Natural killer cell (primary cell): ENCODE data around the gene CHSY3. TPM values are rescaled to one million over a fixed set of nuclear protein-coding genes. Genes with fewer than 3 reads are reported as not detected.

ENCODE experiments used
- ATAC-seq, 3 donors: fragments of 150-1000 bp in 2 of 3; fragments of 200-7000 bp in 1 of 3; cut with Tn5 transposase; 1 replicate in 1 of 3; 2 replicates in 2 of 3; pipeline ENCODE4 v1.10.0; 2021; ENCODE audit warnings: mild to moderate bottlenecking in 2 of 3, moderate library complexity in 2 of 3
- DNase-seq, 2 donors: peaks; one replicate each; pipeline versions ENCODE4 v3.0.0 to v3.0.0-alpha.2; 2013 to 2021; ENCODE audit warnings: mixed read lengths in 1 of 2
- H3K27ac ChIP-seq: one replicate; pipeline ENCODE4 v1.5.1; 2013; ENCODE audit warnings: mild to moderate bottlenecking, low read length
- H3K27me3 ChIP-seq: one replicate; pipeline ENCODE4 v1.6.1; 2013; ENCODE audit warnings: low read length; ENCODE audit not compliant: control insufficient read depth, insufficient read depth
- H3K36me3 ChIP-seq: one replicate; pipeline ENCODE4 v1.6.1; 2013; ENCODE audit warnings: low read length; ENCODE audit not compliant: control insufficient read depth, insufficient read depth
- H3K4me1 ChIP-seq: one replicate; pipeline ENCODE4 v1.6.1; 2013; ENCODE audit warnings: low read length; ENCODE audit not compliant: control insufficient read depth, insufficient read depth
- H3K4me3 ChIP-seq: one replicate; pipeline ENCODE4 v1.5.1; 2013; ENCODE audit warnings: low read length
- H3K9me3 ChIP-seq: one replicate; pipeline ENCODE4 v1.6.1; 2013; ENCODE audit warnings: low read length; ENCODE audit not compliant: control insufficient read depth, insufficient read depth
- H3K27ac Mint-ChIP-seq, 2 donors: one replicate each; pipeline ENCODE4 v1.8.0; 2022; ENCODE audit warnings: mild to moderate bottlenecking in 2 of 2, mixed read lengths in 2 of 2, moderate library complexity in 1 of 2
- H3K27me3 Mint-ChIP-seq, 2 donors: one replicate each; pipeline ENCODE4 v1.8.0; 2022; ENCODE audit warnings: low read depth in 2 of 2, mixed read lengths in 2 of 2
- H3K36me3 Mint-ChIP-seq: one replicate; pipeline ENCODE4 v1.8.0; 2022; ENCODE audit warnings: mixed read lengths
- H3K4me1 Mint-ChIP-seq, 2 donors: one replicate each; pipeline ENCODE4 v1.8.0; 2022; ENCODE audit warnings: mixed read lengths in 2 of 2
- H3K4me3 Mint-ChIP-seq: one replicate; pipeline ENCODE4 v1.8.0; 2022; ENCODE audit warnings: mild to moderate bottlenecking, moderate library complexity, mixed read lengths
- H3K9me3 Mint-ChIP-seq, 2 donors: one replicate each; pipeline ENCODE4 v1.8.0; 2022; ENCODE audit warnings: mixed read lengths in 2 of 2
- WGBS: methylation state at CpG from one replicate; pipeline ENCODE4 v1.1.7; 2013; ENCODE audit warnings: missing lambda C conversion rate; ENCODE audit not compliant: insufficient coverage; 5-methylcytosine and 5-hydroxymethylcytosine counted together
- intact Hi-C: fragments of 100-400 bp; cut with micrococcal nuclease; formaldehyde crosslinking; loops from one replicate; pipeline ENCODE4 v1.14.2; 2022
- total RNA-seq, 4 donors: library from RNA; stranded (reverse); fragments of 120-200 nt in 1 of 4; gene quantifications; one replicate each; pipeline versions ENCODE4 v1.2.3 to v1.2.4, GENCODE V29; 2013 to 2022
- TF ChIP-seq, protein P1 (sequence below): fragments of 200-600 bp; IDR thresholded peaks from one replicate; pipeline ENCODE4 v1.8.0; 2022; ENCODE audit warnings: antibody characterized with exemption

The CHSY3 gene
- total RNA-seq, 3 donors from 2014 or later (not counting 1 experiment from before 2014, with no cell fraction given): 0.18 to 2.3 (median 2.3) TPM

DNA sequence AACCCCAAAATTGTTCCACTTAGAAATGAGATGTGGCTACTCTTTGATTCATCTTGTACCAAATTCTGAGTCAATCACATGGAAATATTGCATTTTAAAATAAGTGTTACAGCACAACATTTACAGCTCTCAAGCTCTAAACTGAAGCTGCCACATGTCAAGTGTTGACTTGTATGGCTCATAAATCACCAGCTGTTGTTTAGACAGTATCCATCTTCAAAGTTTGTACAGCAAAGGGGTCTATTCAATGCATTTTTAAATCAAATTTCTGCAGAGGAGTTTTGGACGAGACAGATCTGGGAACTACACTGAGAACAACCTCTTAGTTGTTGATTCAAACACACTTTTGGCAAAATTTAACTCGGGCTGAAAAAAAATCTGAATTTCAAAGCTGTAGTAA, 31.4 kb downstream of the CHSY3 start:
- Mint-ChIP-seq H3K27ac (no peak overlapping the region), H3K9me3 (peaks cover 8 to 11% of the 10 kb centered on the region in 2 donors), H3K36me3 (no peaks in the 10 kb centered on the region), H3K4me3 (no peak overlapping the region), H3K4me1 (no peaks in the 10 kb centered on the region), H3K27me3 (no peaks in the 10 kb centered on the region)
- intact Hi-C loops: no loop called here
- ATAC-seq: no peak
- Histone ChIP-seq H3K36me3 (no peaks in the 10 kb centered on the region), H3K9me3 (peaks cover 10% of the 10 kb centered on the region), H3K27ac (no peak overlapping the region), H3K4me3 (no peak overlapping the region), H3K27me3 (no peaks in the 10 kb centered on the region), H3K4me1 (no peaks in the 10 kb centered on the region)
- no peak for DNase-seq
- WGBS: 71% methylated on average over 1 of the region's 2 CpGs
- TF ChIP-seq, protein P1, sequence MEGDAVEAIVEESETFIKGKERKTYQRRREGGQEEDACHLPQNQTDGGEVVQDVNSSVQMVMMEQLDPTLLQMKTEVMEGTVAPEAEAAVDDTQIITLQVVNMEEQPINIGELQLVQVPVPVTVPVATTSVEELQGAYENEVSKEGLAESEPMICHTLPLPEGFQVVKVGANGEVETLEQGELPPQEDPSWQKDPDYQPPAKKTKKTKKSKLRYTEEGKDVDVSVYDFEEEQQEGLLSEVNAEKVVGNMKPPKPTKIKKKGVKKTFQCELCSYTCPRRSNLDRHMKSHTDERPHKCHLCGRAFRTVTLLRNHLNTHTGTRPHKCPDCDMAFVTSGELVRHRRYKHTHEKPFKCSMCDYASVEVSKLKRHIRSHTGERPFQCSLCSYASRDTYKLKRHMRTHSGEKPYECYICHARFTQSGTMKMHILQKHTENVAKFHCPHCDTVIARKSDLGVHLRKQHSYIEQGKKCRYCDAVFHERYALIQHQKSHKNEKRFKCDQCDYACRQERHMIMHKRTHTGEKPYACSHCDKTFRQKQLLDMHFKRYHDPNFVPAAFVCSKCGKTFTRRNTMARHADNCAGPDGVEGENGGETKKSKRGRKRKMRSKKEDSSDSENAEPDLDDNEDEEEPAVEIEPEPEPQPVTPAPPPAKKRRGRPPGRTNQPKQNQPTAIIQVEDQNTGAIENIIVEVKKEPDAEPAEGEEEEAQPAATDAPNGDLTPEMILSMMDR: no peak

DNA sequence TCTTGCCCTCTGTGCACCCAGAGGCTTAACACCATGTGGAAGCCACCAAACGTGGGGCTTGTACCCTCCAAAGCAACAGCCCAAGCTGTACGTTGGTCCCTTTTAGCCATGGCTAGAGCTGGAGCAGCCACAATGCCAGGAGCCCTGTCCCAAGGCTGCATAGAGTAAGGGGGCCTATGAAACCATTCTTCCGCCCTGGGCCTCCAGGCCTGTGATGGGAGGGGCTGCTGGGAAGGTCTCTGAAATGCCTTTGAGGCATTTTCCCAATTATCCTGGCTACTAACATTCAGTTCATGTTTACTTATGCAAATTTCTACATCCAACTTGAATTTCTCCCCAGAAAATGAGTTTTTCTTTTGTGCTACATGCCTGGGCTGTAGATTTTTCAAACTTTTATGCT, 33.8 kb downstream of the CHSY3 start:
- 76% methylated on average over 2 of the region's 3 CpGs for WGBS
- no peaks in the 10 kb centered on the region for H3K4me1 ChIP-seq
- no peaks in the 10 kb centered on the region for H3K4me1 Mint-ChIP-seq
- no peaks in the 10 kb centered on the region for H3K27me3 Mint-ChIP-seq
- ATAC-seq (no peak), DNase-seq (no peak)
- peaks cover 10% of the 10 kb centered on the region for H3K9me3 ChIP-seq
- H3K27me3 ChIP-seq: no peaks in the 10 kb centered on the region
- H3K36me3 ChIP-seq: no peaks in the 10 kb centered on the region
- intact Hi-C loops: no loop called here
- no peaks in the 10 kb centered on the region for H3K36me3 Mint-ChIP-seq
- H3K4me3 ChIP-seq: no peak overlapping the region
- H3K27ac Mint-ChIP-seq: no peak overlapping the region
- no peak overlapping the region for H3K27ac ChIP-seq
- H3K4me3 Mint-ChIP-seq: no peak overlapping the region
- TF ChIP-seq, protein P1: no peak
- H3K9me3 Mint-ChIP-seq: peaks cover 8 to 11% of the 10 kb centered on the region in 2 donors

DNA sequence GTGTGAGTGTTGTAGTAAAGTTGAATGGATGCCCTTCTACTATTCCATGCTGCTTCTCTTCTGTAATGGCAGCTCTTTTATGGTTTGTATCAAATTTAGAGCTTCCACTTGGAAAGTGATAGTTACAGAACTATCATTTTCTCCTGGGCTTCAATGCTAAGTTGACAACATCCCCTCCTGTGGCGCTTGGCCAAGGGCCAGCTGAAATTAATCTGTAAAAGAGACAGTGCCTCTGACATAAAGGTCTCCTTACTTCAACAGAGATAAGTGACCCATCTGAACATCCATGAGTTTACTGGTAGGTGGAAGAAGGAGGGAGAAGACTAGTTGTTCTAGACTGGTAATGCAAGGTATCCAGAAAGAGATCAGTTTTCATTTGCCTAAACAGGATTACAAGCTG, 39.7 kb downstream of the CHSY3 start:
- DNase-seq (no peak), ATAC-seq (no peak)
- no peak overlapping the region for H3K4me3 ChIP-seq
- no peak overlapping the region for H3K27ac ChIP-seq
- H3K27me3 ChIP-seq: no peaks in the 10 kb centered on the region
- H3K4me1 ChIP-seq: no peaks in the 10 kb centered on the region
- peaks cover under 1 to 4% of the 10 kb centered on the region in 2 donors for H3K9me3 Mint-ChIP-seq
- H3K27ac Mint-ChIP-seq: no peak overlapping the region
- no peaks in the 10 kb centered on the region for H3K36me3 Mint-ChIP-seq
- no peaks in the 10 kb centered on the region for H3K9me3 ChIP-seq
- no peaks in the 10 kb centered on the region for H3K4me1 Mint-ChIP-seq
- intact Hi-C loops: no loop called here
- WGBS: no CpG with 5 or more reads among the region's 1 CpG
- no peaks in the 10 kb centered on the region for H3K36me3 ChIP-seq
- no peaks in the 10 kb centered on the region for H3K27me3 Mint-ChIP-seq
- TF ChIP-seq, protein P1: no peak
- H3K4me3 Mint-ChIP-seq: no peak overlapping the region

DNA sequence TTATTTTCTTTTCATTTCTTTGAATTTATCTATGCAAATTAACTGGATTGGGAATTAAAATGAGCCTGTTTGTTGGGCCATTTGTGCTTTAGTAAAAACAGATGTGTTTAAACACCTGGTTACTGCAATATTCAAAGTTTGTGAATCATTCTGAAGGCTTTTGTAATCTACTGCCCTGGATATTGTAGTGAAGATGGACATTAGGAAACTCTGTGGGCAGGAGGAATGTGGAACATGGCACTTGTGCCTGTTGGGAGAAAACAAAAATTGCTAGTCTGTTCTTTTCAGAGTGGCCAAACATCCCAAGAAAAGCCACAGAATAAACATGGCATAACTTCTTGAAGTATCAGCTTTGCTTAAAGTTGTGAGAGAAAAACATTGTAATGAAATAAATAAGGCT, 40.8 kb downstream of the CHSY3 start:
- DNase-seq (no peak), ATAC-seq (no peak)
- Histone ChIP-seq H3K36me3 (no peaks in the 10 kb centered on the region), H3K9me3 (no peaks in the 10 kb centered on the region), H3K27ac (no peak overlapping the region), H3K4me1 (no peaks in the 10 kb centered on the region), H3K4me3 (no peak overlapping the region), H3K27me3 (no peaks in the 10 kb centered on the region)
- Mint-ChIP-seq H3K36me3 (no peaks in the 10 kb centered on the region), H3K27ac (no peak overlapping the region), H3K4me3 (no peak overlapping the region), H3K27me3 (no peaks in the 10 kb centered on the region), H3K9me3 (peaks cover 0 to 4% of the 10 kb centered on the region in 2 donors), H3K4me1 (no peaks in the 10 kb centered on the region)
- TF ChIP-seq, protein P1: no peak
- intact Hi-C loops: no loop called here
